Epithelial cell of esophagus (primary cell): ENCODE data around the gene LGALS16.
A peak's percentile ranks its signal among the peaks of the same experiment; 100 is the strongest.

Experiments
- DNase-seq: peaks from one replicate; pipeline ENCODE4 v3.0.0; 2010; ENCODE audit warnings: low read depth
- H3K4me3 ChIP-seq: 2 replicates; pipeline ENCODE4 v1.5.1; 2011; ENCODE audit warnings: mild to moderate bottlenecking, low read length, control low read depth
- CTCF ChIP-seq: IDR thresholded peaks from 2 replicates; pipeline ENCODE4 v1.5.1; 2011; ENCODE audit warnings: low read depth, mild to moderate bottlenecking, low read length, control low read depth, inconsistent platforms; ENCODE audit not compliant: insufficient read depth; ENCODE audit errors: missing control alignments

The LGALS16 gene

GRCh38 chr19:39631626-39632025, 24.1 kb upstream of the LGALS16 start:
- no peak for DNase-seq
- no peak overlapping the region for H3K4me3 ChIP-seq
- no peak for TF ChIP-seq CTCF

GRCh38 chr19:39637891-39638290, 17.8 kb upstream of the LGALS16 start:
- H3K4me3 ChIP-seq, result no peak overlapping the region
- TF ChIP-seq CTCF, result no peak
- no peak for DNase-seq

DNA sequence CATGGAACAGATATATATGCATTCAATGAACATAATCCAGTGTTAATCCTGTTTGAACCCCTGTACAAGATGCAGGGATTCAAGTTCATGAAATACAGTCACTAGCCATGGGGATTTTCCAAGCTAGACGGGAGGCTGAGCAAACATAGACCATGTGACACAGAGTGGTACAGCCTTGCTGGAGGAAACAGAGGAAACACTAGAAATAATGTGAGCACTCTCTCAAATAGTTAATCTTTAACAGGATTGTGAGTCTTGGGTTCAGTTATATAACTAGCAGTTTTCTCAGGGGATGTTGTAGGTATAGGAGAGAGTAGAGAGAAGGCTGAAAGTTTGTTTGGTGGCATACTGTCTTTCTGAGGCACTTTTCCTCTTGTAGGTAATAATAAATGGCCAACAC, 13.9 kb upstream of the LGALS16 start:
- no peak for TF ChIP-seq CTCF
- no peak for DNase-seq

GRCh38 chr19:39643591-39643990, 12.1 kb upstream of the LGALS16 start:
- no peak for TF ChIP-seq CTCF
- H3K4me3 ChIP-seq, result no peak overlapping the region
- DNase-seq, result no peak

More for the DNA sequence above, 13.9 kb upstream of the LGALS16 start:
- no peak overlapping the region for H3K4me3 ChIP-seq

- peak; percentile 36 for DNase-seq
- no peak for TF ChIP-seq CTCF
- H3K4me3 ChIP-seq, result no peak overlapping the region
Observed at GRCh38 chr19:39645800-39646411, 9.8 kb upstream of the LGALS16 start.

DNA sequence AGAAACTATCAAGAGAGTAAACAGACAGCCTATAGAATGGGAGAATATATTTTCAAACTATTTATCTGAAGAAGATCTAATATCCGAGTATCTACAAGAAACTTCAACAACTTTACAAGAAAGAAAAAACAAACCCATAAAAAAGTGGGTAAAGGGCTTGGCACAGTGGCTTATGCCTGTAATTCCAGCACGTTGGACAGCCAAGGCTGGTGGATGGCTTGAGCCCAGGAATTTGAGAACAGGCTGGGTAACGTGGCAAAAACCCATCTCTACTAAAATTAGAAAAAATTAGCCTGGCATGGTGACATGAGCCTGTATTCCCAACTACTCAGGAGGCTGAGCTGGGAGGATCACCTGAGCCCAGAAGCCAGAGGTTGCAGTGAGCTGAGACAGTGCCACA, 7.8 kb upstream of the LGALS16 start:
- no peak for DNase-seq
- TF ChIP-seq CTCF, result no peak

GRCh38 chr19:39659791-39660190, 4.1 kb downstream of the LGALS16 start:
- no peak for DNase-seq
- TF ChIP-seq CTCF, result no peak
- no peak overlapping the region for H3K4me3 ChIP-seq

More for the DNA sequence above, 7.8 kb upstream of the LGALS16 start:
- no peak overlapping the region for H3K4me3 ChIP-seq
